Tibial artery (tissue), 4 donors: ENCODE measurements around the gene NBPF9.
"Not testable (repeated sequence)": the region's sequence is repeated elsewhere in the genome, so short reads cannot be mapped to it uniquely, and the experiment has no call there.

Source experiments
- DNase-seq, 2 donors: peaks; one replicate each; pipeline ENCODE4 v3.0.0-alpha.2; 2019
- H3K27ac ChIP-seq, 2 donors: fragments of 200-600 bp; sonication (generic) in 1 of 2; 1 replicate in 1 of 2; 2 replicates in 1 of 2; pipeline ENCODE4 v1.5.1; 2018 to 2019; ENCODE audit warnings: mild to moderate bottlenecking in 1 of 2
- H3K27me3 ChIP-seq, 2 donors: fragments of 200-600 bp; sonication (generic) in 1 of 2; one replicate each; pipeline versions ENCODE4 v1.5.1 to v1.6.0; 2016 to 2019
- H3K36me3 ChIP-seq, 3 donors: fragments of 200-600 bp; sonication (generic) in 2 of 3; one replicate each; pipeline ENCODE4 v1.5.1; 2016 to 2019; ENCODE audit warnings: mild to moderate bottlenecking in 2 of 3
- H3K4me1 ChIP-seq, 4 donors: fragments of 200-600 bp; sonication (generic) in 2 of 4; 1 replicate in 3 of 4; 2 replicates in 1 of 4; pipeline ENCODE4 v1.5.1; 2016 to 2019
- H3K4me3 ChIP-seq, 2 donors: fragments of 200-600 bp; sonication (generic) in 1 of 2; 1 replicate in 1 of 2; 2 replicates in 1 of 2; pipeline ENCODE4 v1.5.1; 2018 to 2019; ENCODE audit warnings: mild to moderate bottlenecking in 2 of 2
- H3K9me3 ChIP-seq, 3 donors: fragments of 200-600 bp; sonication (generic) in 1 of 3; one replicate each; pipeline ENCODE4 v1.5.1; 2016 to 2019
- intact Hi-C: fragments of 100-400 bp; cut with DNase I; formaldehyde crosslinking; loops from one replicate; pipeline ENCODE4 v1.15.0; 2023; ENCODE audit warnings: low total_unique reads

NBPF9 gene

DNA sequence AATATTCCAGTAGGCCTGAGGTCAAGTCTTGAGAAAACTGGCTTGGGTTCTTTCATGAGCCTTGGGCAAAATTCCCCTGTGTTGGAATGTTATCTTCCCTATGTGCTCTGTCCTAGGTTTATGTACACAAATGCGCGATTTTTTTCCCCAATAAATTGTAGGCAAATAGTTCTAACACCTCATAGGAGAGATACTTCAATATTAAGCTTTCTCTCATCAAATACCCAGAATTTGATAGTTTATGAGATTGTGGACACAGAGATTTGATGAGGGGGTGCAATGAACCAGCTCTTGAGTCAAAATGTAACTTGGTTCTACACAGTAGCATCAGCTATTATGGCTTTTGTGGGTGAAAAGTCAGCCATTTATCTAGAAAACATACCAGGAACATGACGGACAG, 38.7 kb downstream of the NBPF9 start:
- DNase-seq, H3K27me3 ChIP-seq, H3K4me3 ChIP-seq, intact Hi-C loops, H3K4me1 ChIP-seq, H3K27ac ChIP-seq, H3K9me3 ChIP-seq: not testable (repeated sequence)
- H3K36me3 ChIP-seq, result peaks cover 0 to 17% (median 0%) of the 10 kb centered on the region in 3 donors

DNA sequence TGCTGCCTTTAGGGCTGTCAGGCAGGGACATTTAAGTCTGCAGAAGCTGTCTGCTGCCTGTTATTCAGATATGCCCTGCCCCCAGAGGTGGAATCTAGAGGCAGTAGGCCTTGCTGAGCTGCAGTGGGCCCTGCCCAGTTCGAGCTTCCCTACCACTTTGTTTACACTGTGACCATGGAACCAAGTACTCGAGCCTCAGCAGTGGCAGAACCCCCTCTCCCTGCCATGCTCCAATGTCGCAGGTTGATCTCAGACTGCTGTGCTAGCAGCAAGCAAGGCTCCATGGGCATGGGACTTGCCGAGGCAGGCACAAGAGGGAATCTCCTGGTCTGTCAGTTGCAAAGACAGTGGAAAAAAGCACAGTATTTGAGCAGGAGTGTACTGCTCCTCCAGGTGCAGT, 60.3 kb downstream of the NBPF9 start:
- intact Hi-C loops, H3K4me1 ChIP-seq, H3K9me3 ChIP-seq, H3K27ac ChIP-seq, H3K27me3 ChIP-seq, DNase-seq, H3K4me3 ChIP-seq, H3K36me3 ChIP-seq: not testable (repeated sequence)

DNA sequence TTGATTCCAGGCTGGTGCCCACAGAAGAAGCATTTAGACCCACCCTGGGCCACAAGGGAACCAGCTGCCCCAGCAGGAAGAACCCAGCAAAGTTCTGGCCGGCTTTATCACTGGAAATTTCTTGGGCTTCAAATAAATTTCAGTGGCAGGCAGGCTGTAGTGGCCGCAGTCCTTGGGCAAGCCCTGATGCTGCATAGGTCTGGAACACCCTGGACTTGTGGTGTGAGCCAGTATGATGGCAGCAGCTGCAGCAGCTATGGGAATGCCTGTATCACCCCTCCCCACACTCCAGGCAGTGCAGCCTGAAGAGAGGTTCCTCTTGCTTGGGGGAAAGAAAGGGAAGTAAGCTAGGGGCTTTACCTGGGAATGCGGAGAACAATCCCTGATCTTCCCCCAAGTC, 69.4 kb downstream of the NBPF9 start:
- H3K4me3 ChIP-seq, H3K27me3 ChIP-seq, intact Hi-C loops, H3K4me1 ChIP-seq, DNase-seq, H3K27ac ChIP-seq, H3K36me3 ChIP-seq, H3K9me3 ChIP-seq: not testable (repeated sequence)

DNA sequence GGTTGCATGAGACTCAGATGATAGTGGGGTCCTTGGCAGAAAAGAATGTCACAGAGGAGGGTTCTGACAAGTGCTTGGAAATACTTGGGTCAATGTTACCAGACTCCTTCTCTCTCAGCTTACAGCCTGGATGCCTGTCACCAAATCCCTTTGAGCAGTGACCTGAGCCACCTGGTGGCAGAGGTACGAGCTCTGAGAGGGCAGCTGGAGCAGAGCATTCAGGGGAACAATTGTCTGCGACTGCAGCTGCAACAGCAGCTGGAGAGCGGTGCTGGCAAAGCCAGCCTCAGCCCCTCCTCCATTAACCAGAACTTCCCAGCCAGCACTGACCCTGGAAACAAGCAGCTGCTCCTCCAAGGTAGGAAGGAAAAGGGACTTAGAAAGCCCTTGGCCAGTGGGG, 79.0 kb downstream of the NBPF9 start:
- H3K4me3 ChIP-seq, intact Hi-C loops, H3K36me3 ChIP-seq, H3K4me1 ChIP-seq, DNase-seq, H3K9me3 ChIP-seq, H3K27me3 ChIP-seq, H3K27ac ChIP-seq: not testable (repeated sequence)

DNA sequence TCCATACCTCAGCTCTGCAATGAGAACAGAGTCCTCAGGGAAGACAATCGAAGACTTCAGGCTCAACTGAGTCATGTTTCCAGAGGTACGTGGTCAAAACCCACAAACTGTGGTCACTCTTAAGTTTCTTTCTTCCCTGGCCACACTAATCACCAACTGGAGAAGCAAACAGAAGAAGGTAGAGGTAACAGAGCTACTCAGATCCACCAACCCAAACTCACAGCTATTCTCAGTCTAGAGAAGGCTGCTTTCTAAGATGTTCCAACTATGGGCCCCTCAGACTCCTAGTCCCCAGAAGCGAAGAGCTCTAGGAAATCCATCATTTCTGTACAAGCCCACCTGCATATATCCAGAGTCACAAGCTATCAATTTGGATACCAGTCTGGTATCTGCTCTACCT, 84.8 kb downstream of the NBPF9 start:
- H3K27ac ChIP-seq, H3K4me3 ChIP-seq, intact Hi-C loops: not testable (repeated sequence)

DNA sequence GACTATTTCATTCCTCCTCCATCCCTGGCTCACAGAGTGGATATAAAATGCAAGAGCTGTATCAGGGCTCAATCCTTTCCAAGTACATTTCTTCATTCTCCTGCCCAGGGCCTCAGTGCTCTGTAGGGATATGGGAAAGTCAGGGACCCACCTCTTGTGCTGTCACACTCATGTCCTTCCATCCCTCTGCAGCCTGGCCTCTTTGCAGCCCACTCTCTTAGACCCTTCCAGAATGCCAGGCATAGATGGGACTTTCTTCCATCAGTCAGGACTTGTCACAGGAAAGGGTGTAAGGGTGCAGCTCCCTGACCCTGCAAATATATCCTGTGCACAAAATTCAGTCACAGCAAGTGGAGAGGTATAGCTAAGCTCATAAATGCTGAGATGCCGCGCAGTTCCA, 86.7 kb downstream of the NBPF9 start:
- H3K4me3 ChIP-seq, DNase-seq, H3K27me3 ChIP-seq, H3K4me1 ChIP-seq, H3K27ac ChIP-seq, H3K36me3 ChIP-seq, H3K9me3 ChIP-seq, intact Hi-C loops: not testable (repeated sequence)

More for the DNA sequence above, 84.8 kb downstream of the NBPF9 start:
- H3K27me3 ChIP-seq, H3K36me3 ChIP-seq, DNase-seq, H3K4me1 ChIP-seq, H3K9me3 ChIP-seq: not testable (repeated sequence)

DNA sequence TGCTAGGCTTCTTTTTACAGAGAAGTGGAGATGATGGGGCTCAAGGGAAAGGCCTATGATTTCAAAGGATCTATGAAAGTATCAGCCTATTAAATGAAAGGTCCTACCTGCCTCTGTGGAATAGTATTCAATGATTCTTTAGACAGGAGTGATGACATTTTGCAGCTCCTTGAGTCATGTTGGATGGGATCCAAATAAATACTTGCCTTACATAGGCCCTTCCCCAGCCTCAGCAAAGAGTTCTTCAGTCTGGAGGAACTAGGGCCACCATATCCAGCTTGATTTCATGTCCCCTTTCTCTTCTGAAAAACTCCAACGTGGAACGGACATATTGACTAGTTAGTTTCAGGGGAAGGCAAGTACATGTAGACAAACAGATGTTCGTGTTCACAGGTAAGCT, 87.8 kb downstream of the NBPF9 start:
- H3K4me3 ChIP-seq, DNase-seq, H3K9me3 ChIP-seq, H3K27me3 ChIP-seq, intact Hi-C loops, H3K27ac ChIP-seq, H3K4me1 ChIP-seq, H3K36me3 ChIP-seq: not testable (repeated sequence)

DNA sequence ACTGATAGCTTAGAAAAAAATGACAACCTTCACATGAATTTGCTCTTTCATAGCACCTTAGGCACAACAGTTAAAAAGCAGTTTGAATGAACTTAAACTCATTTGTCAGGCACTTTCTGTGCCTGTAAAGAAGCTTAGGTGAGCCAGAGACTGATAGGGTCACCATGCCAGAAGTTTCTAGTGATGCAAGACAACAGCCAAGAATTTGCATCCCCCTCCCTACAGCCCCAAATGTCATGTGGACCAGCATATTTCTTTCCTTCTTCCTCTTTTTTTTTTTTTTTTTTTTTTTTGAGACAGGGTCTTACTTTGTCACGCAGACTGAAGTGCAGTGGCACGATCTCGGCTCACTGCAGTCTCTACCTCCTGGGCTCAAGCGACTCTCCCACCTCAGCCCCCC, 89.8 kb downstream of the NBPF9 start:
- DNase-seq, intact Hi-C loops, H3K27ac ChIP-seq, H3K4me1 ChIP-seq, H3K4me3 ChIP-seq, H3K27me3 ChIP-seq, H3K9me3 ChIP-seq: not testable (repeated sequence)
- H3K36me3 ChIP-seq, result peaks cover 6 to 11% (median 7%) of the 10 kb centered on the region in 3 donors

DNA sequence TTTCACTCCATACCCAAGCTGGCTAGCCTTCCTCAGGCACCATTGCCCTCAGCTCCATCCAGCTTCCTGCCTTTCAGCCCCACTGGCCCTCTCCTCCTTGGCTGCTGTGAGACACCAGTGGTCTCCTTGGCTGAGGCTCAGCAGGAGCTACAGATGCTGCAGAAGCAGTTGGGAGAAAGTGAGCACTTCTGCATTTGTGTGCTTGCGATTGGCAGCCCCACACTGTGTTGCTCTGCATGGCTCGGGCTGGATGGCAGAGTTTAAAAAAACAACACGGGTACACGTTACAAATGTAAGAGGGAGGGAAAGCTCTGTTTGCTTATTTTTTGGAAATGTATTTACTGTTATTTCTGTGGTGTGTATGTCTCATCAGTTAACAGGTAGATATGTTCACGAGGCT, 90.8 kb downstream of the NBPF9 start:
- DNase-seq, H3K9me3 ChIP-seq, H3K4me1 ChIP-seq, intact Hi-C loops, H3K27ac ChIP-seq, H3K4me3 ChIP-seq, H3K27me3 ChIP-seq: not testable (repeated sequence)
- peaks cover 6 to 11% (median 7%) of the 10 kb centered on the region in 3 donors for H3K36me3 ChIP-seq

DNA sequence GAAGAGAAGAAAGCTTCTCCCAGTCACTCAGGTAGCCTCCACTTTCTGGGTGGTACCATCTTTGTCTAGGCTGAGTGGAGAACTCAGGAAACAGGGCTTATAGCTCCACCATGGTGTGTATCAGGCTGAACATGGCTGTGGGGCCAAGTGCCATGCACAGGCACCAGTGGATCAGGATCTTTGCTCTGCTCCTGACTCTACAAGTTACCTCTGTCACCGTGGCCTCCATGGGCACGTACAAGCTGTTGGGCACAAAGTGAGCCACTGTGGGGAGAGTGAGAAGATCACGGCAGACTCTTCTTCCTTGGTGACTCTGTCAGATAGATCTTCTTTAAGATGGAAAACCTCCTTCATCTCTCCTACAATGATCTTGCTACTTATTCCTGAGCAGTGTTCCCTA, 93.6 kb downstream of the NBPF9 start:
- H3K4me1 ChIP-seq, H3K27me3 ChIP-seq, DNase-seq, intact Hi-C loops, H3K9me3 ChIP-seq, H3K27ac ChIP-seq, H3K4me3 ChIP-seq: not testable (repeated sequence)
- peaks cover 6 to 11% (median 7%) of the 10 kb centered on the region in 3 donors for H3K36me3 ChIP-seq

DNA sequence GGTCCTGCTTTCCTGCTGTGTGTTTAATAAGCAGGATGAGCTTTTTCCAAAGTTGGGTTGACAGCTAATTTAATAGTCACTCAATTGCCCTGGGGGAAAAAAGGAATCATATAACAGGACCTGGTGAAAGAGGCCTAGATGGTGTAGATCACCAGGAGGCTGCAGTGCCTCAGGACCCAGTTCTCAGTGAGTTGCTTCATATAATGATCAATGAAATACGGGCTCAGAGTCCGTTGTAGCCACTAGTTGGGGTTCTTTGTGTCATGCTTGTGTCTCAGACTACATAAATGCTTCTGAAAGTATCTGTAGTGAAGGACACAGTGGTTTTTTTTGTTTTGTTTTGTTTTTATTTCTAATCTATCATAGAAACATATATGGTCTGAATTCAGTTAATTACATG, 94.6 kb downstream of the NBPF9 start:
- H3K27ac ChIP-seq, H3K4me1 ChIP-seq, H3K9me3 ChIP-seq, H3K27me3 ChIP-seq, intact Hi-C loops, H3K4me3 ChIP-seq, DNase-seq: not testable (repeated sequence)
- H3K36me3 ChIP-seq, result peaks cover 6 to 11% (median 7%) of the 10 kb centered on the region in 3 donors

DNA sequence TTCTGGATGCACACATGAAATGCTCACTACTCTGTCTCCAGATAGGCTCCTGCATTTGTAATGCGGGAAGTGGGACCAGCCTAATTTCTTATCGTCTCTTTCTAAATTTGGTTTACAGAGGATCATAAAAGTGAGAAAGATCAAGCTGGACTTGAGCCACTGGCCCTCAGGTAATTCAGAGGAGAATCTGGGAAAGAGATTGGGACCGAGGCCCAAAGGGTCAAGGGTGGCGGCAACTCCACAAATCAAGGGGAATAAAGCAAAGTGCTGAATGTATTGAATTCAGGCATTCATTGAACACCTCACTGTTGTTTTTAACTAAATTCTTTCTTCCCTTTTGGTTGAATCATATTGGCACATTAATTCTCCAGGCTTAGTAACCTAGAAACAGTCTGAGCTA, 95.0 kb downstream of the NBPF9 start:
- H3K9me3 ChIP-seq, H3K4me3 ChIP-seq, H3K27ac ChIP-seq, intact Hi-C loops, H3K27me3 ChIP-seq, H3K4me1 ChIP-seq, DNase-seq: not testable (repeated sequence)
- H3K36me3 ChIP-seq, result peaks cover 6 to 11% (median 7%) of the 10 kb centered on the region in 3 donors
